Measurements from ENCODE around the gene HAPSTR1.

The HAPSTR1 gene

DNA sequence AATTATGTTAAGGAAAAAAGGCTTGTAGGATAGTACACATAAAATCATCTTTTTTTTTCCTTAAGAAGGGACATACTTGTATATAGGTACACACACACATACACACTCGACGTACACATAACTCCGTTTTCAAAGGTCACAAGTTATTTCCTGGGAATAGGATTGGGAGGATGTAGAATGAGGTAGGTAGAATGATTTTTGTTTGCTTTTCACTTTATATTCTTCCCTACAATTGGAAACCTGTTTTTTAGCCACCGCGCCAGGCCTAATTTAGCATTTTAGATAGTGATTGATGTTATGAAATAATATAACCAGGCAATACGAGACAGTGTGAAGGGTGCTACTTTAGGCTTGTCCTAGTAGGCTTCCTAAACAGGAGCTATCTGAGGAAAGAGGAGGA lies 1.8 kb upstream of the HAPSTR1 start (continued):
- TF ChIP-seq, protein P1, sequence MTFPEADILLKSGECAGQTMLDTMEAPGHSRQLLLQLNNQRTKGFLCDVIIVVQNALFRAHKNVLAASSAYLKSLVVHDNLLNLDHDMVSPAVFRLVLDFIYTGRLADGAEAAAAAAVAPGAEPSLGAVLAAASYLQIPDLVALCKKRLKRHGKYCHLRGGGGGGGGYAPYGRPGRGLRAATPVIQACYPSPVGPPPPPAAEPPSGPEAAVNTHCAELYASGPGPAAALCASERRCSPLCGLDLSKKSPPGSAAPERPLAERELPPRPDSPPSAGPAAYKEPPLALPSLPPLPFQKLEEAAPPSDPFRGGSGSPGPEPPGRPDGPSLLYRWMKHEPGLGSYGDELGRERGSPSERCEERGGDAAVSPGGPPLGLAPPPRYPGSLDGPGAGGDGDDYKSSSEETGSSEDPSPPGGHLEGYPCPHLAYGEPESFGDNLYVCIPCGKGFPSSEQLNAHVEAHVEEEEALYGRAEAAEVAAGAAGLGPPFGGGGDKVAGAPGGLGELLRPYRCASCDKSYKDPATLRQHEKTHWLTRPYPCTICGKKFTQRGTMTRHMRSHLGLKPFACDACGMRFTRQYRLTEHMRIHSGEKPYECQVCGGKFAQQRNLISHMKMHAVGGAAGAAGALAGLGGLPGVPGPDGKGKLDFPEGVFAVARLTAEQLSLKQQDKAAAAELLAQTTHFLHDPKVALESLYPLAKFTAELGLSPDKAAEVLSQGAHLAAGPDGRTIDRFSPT (tag by site-specific recombination; IDR thresholded peaks at IDR 0.05): no peak
- TF ChIP-seq ZNF768 (tag by site-specific recombination; IDR thresholded peaks at IDR 0.05): no peak
- TF ChIP-seq ZBTB17 (tag by site-specific recombination; IDR thresholded peaks at IDR 0.05): no peak
- no peak for TF ChIP-seq ZSCAN30 (tag by site-specific recombination; IDR thresholded peaks at IDR 0.05)
- no peak for TF ChIP-seq ZNF610 (tag by site-specific recombination; IDR thresholded peaks at IDR 0.05; ENCODE audit: borderline replicate concordance)
- TF ChIP-seq OVOL3 (tag by site-specific recombination; IDR thresholded peaks at IDR 0.05): no peak
- TF ChIP-seq ZNF132 (tag by site-specific recombination; IDR thresholded peaks at IDR 0.05; ENCODE audit: borderline replicate concordance): no peak
- TF ChIP-seq ZNF777 (tag by site-specific recombination; IDR thresholded peaks at IDR 0.05; ENCODE audit: borderline replicate concordance): no peak

DNA sequence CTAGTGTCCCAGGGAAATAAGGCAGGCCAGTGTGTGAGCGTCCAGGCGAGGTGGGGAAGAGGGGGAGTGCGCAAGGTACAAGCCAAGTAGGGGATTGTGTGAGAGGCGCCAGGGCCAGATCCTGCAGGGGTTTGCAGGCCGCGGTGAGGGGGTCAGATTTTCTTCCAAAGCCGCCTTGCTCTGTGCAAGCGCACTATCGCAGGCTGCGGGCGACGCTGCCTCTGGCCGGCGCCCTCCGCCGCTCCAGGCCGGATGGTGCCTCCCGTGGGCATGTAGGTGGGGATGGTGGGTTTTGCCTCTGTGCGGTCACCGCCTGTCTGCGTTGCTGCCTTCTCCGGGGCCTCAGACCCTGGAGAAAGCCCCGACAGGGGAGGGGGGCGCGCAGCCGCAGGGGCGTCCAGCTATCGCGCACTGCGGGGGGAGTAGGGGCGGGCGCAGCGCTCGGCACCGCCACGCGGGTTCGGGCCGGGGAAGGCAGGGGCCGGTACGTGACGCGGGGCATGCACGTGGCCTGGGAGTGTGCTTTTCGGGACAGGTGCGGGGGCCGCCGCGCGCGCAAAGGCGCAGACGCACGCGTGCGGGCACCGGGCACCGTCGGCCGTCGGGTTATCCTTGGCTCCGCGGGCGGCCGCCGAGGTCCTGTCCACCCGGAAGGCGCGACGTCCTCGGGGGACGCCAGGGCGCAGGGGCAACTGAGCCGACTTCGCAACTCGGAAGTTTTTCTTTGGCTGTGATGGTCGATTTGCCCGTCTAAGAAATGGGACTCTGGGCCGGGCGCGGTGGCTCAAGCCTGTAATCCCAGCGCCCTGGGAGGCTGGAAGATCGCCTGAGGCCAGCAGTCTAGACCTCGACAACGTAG lies 1.1 kb upstream of the HAPSTR1 start:
- ChIA-PET POLR2A (interaction anchor here (0.6 to 3.2 kb wide), 20 partner anchors 10 to 415 kb away, joined by 3 to 76 read pairs (median 6); partner anchors contain the start of genes CARHSP1, PMM2 and TMEM186), CTCF (interaction anchor here (0.6 to 1.2 kb wide), 2 partner anchors 41 to 186 kb away, joined by 4 read pairs; no protein-coding TSS in a partner anchor)
- Histone ChIP-seq H3K4me3 (ENCODE audit: low read depth, low read length) (peak overlapping the region; percentile 65), H3K36me3 (ENCODE audit: control insufficient read depth in 2 of 2, insufficient read depth in 1 of 2, low read length in 2 of 2) (peaks cover 0 to 25% of the 10 kb centered on the region in 2 experiments; a peak in 2 of 3 replicates), H3K9me3 (ENCODE audit: control insufficient read depth, insufficient read depth, low read depth, low read length) (no peaks in the 10 kb centered on the region), H3K27ac (ENCODE audit: extremely low read depth, low read depth, low read length) (peak overlapping the region; percentile 47; the same call in 1 of the 2 replicates), H3K4me1 (ENCODE audit: control insufficient read depth, insufficient read depth, low read length) (peaks cover 6% of the 10 kb centered on the region)
- 0 out of 2 replicates have a peak, but pooled peaks have one; percentile 18 for TF ChIP-seq ZNF777 (tag by site-specific recombination; IDR thresholded peaks at IDR 0.05; ENCODE audit: borderline replicate concordance)
- no peak for TF ChIP-seq ZFP41 (tag by site-specific recombination; IDR thresholded peaks at IDR 0.05; ENCODE audit: borderline replicate concordance)
- no peak for TF ChIP-seq ZNF664 (tag by site-specific recombination; IDR thresholded peaks at IDR 0.05)
- no peak for TF ChIP-seq IKZF3 (tag by site-specific recombination; IDR thresholded peaks at IDR 0.05)
- TF ChIP-seq, protein P2, sequence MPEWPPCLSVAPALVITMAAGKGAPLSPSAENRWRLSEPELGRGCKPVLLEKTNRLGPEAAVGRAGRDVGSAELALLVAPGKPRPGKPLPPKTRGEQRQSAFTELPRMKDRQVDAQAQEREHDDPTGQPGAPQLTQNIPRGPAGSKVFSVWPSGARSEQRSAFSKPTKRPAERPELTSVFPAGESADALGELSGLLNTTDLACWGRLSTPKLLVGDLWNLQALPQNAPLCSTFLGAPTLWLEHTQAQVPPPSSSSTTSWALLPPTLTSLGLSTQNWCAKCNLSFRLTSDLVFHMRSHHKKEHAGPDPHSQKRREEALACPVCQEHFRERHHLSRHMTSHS (tag by site-specific recombination; IDR thresholded peaks at IDR 0.05): no peak
- TF ChIP-seq, protein P3, sequence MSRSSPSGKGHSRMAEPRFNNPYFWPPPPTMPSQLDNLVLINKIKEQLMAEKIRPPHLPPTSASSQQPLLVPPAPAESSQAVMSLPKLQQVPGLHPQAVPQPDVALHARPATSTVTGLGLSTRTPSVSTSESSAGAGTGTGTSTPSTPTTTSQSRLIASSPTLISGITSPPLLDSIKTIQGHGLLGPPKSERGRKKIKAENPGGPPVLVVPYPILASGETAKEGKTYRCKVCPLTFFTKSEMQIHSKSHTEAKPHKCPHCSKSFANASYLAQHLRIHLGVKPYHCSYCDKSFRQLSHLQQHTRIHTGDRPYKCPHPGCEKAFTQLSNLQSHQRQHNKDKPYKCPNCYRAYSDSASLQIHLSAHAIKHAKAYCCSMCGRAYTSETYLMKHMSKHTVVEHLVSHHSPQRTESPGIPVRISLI (tag by site-specific recombination; IDR thresholded peaks at IDR 0.05): peak; percentile 79; the same call in 1 of the 2 replicates
- no peak for TF ChIP-seq GLI4 (tag by site-specific recombination; IDR thresholded peaks at IDR 0.05)
- no peak for TF ChIP-seq KLF10 (tag by site-specific recombination; IDR thresholded peaks at IDR 0.05)
- TF ChIP-seq HOXC10 (CRISPR knock-in tag; IDR thresholded peaks at IDR 0.05): 0 out of 2 replicates have a peak, but pooled peaks have one; percentile 42

DNA sequence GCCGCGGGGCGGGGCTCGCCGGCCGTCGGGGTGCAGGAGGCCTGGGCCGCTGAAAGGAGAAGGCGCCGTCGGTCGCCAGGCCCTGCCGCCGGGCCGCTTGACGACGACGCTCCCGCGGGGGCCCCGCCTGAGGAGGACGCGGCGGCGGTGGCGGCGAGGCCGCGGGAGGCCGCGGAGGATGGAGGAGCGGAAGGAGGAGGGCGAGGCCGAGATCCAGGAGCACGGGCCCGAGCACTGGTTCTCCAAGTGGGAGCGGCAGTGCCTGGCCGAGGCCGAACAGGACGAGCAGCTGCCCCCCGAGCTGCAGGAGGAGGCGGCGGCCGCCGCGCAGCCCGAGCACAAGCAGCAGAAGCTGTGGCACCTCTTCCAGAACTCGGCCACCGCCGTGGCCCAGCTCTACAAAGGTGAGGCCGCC lies 430 bp downstream of the HAPSTR1 start:
- Histone ChIP-seq H3K36me3 (ENCODE audit: control insufficient read depth in 2 of 2, insufficient read depth in 1 of 2, low read length in 2 of 2) (peaks cover 8 to 38% of the 10 kb centered on the region in 2 experiments), H3K4me1 (ENCODE audit: control insufficient read depth, insufficient read depth, low read length) (peaks cover 9% of the 10 kb centered on the region), H3K27ac (ENCODE audit: extremely low read depth, low read depth, low read length) (peak overlapping the region; percentile 89), H3K9me3 (ENCODE audit: control insufficient read depth, insufficient read depth, low read depth, low read length) (no peaks in the 10 kb centered on the region), H3K4me3 (ENCODE audit: low read depth, low read length) (peak overlapping the region; percentile 99)
- CTCF ChIA-PET: interaction anchor here (1.2 kb wide), 1 partner anchor 42 kb away, joined by 4 read pairs; no protein-coding TSS in a partner anchor
- POLR2A ChIA-PET: interaction anchor here (0.5 to 3.2 kb wide), 17 partner anchors 10 to 224 kb away, joined by 3 to 76 read pairs (median 5); partner anchors contain the start of gene CARHSP1
- TF ChIP-seq ZNF138 (tag by site-specific recombination; IDR thresholded peaks at IDR 0.05; ENCODE audit: borderline replicate concordance): 0 out of 2 replicates have a peak, but pooled peaks have one; percentile 20
- TF ChIP-seq, protein P4, sequence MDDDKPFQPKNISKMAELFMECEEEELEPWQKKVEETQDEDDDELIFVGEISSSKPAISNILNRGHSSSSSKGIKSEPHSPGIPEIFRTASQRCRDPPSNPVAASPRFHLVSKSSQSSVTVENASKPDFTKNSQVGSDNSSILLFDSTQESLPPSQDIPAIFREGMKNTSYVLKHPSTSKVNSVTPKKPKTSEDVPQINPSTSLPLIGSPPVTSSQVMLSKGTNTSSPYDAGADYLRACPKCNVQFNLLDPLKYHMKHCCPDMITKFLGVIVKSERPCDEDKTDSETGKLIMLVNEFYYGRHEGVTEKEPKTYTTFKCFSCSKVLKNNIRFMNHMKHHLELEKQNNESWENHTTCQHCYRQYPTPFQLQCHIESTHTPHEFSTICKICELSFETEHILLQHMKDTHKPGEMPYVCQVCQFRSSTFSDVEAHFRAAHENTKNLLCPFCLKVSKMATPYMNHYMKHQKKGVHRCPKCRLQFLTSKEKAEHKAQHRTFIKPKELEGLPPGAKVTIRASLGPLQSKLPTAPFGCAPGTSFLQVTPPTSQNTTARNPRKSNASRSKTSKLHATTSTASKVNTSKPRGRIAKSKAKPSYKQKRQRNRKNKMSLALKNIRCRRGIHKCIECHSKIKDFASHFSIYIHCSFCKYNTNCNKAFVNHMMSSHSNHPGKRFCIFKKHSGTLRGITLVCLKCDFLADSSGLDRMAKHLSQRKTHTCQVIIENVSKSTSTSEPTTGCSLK (tag by site-specific recombination; IDR thresholded peaks at IDR 0.05): no peak
- TF ChIP-seq, protein P5, sequence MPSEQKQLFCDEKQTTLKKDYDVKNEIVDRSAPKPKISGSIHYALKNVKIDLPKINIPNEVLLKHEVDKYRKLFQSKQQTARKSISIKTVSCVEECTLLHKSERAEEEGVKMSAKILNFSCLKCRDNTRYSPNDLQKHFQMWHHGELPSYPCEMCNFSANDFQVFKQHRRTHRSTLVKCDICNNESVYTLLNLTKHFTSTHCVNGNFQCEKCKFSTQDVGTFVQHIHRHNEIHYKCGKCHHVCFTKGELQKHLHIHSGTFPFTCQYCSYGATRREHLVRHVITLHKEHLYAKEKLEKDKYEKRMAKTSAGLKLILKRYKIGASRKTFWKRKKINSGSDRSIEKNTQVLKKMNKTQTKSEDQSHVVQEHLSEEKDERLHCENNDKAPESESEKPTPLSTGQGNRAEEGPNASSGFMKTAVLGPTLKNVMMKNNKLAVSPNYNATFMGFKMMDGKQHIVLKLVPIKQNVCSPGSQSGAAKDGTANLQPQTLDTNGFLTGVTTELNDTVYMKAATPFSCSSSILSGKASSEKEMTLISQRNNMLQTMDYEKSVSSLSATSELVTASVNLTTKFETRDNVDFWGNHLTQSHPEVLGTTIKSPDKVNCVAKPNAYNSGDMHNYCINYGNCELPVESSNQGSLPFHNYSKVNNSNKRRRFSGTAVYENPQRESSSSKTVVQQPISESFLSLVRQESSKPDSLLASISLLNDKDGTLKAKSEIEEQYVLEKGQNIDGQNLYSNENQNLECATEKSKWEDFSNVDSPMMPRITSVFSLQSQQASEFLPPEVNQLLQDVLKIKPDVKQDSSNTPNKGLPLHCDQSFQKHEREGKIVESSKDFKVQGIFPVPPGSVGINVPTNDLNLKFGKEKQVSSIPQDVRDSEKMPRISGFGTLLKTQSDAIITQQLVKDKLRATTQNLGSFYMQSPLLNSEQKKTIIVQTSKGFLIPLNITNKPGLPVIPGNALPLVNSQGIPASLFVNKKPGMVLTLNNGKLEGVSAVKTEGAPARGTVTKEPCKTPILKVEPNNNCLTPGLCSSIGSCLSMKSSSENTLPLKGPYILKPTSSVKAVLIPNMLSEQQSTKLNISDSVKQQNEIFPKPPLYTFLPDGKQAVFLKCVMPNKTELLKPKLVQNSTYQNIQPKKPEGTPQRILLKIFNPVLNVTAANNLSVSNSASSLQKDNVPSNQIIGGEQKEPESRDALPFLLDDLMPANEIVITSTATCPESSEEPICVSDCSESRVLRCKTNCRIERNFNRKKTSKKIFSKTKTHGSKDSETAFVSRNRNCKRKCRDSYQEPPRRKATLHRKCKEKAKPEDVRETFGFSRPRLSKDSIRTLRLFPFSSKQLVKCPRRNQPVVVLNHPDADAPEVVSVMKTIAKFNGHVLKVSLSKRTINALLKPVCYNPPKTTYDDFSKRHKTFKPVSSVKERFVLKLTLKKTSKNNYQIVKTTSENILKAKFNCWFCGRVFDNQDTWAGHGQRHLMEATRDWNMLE (tag by site-specific recombination; conservative IDR thresholded peaks at IDR 0.05; ENCODE audit: low read depth): no peak

Measured in HEK293 (cell line).